Activated CD4-positive, alpha-beta T cell treated with anti-CD3 and anti-CD28 coated beads for 4 hours (primary cell): ENCODE measurements around the gene CELA3B.
A peak's percentile ranks its signal among the peaks of the same experiment; 100 is the strongest.
"Not testable (repeated sequence)": the region's sequence is repeated elsewhere in the genome, so short reads cannot be mapped to it uniquely, and the experiment has no call there.

Source experiments
- DNase-seq, 2 donors: peaks; one replicate each; pipeline ENCODE4 v3.0.0-alpha.2; 2020

The CELA3B gene

DNA sequence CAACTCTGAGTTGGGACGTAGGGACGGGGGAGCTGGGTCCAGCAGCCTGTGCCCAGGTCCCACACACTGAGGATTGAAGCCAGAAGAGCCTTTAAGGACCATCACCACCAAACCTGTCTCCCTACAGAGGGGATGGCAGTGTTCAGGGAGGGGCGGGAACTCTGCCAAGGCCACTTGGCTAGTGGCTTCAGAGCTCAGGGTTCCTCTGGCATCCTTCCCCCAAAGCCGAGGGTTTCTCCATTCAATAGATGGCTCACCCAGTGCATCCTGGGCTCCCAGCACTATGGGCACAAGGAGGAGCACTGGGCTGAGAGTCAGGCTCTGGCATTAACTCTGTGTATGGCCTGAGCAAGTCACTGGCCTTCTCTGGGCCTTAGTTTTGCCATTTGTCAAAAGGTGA is 4.4 kb downstream of the CELA3B start:
- not testable (repeated sequence) for DNase-seq

DNA sequence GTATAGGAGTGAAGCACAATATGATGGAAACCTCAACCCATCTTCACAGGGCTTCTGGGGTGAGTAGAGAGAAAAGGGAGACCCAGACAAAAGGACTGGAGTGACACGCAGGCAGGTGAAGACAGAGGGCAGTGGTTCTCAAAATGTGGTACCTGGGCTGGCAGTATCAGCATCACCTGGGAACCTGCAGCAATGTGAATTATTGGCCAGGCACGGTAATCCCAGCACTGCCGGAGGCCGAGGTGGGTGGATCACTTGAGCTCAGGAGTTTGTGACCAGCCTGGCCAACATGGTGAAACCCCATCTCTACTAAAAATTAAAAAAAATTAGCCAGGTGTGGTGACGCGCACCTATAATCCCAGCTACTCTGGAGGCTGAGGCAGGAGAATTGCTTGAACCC is 5.3 kb downstream of the CELA3B start:
- DNase-seq, result not testable (repeated sequence)

DNA sequence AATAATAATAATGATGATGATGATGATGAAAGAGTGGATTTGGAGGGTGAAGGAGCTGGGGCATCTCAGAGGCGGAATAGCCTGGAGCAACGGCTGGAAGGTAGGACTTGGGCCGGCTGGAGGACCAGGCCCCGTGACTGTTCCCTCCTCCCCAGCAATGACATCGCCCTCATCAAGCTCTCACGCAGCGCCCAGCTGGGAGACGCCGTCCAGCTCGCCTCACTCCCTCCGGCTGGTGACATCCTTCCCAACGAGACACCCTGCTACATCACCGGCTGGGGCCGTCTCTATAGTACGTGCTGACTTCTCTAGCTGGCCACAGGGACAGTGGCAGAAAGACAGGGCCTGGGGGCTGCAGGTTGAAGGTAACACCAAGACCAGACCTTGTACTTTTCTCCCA is 6.7 kb downstream of the CELA3B start:
- DNase-seq, result not testable (repeated sequence)

DNA sequence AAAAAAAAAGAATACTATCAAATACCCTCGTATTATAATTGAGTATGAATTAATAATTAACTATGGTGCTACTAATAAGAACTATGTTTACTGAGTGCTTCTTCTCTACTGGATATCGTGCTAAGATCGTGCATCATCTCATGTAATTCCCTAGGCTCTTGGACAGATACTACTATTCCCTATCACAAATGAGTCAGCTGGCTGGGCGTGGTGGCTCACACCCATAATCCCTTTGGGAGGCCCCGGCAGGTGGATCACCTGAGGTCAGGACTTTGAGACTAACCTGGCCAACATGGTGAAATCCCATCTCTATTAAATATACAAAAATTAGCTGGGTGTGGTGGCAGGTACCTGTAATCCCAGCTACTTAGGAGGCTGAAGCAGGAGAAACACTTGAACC is 9.1 kb downstream of the CELA3B start:
- not testable (repeated sequence) for DNase-seq

DNA sequence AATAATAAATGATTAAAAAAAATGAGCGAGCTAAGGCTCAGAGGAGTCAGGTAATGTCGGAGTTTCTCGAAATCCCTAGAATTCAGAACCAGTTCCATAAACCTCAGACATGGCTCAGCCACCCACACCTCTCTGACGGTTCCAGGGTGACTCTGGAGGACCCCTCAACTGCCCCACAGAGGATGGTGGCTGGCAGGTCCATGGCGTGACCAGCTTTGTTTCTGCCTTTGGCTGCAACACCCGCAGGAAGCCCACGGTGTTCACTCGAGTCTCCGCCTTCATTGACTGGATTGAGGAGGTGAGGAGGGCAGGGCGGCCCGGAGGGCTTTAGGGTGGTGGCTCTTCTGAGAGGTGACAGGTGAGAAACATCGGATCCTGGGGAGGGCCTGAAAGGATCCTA is 9.6 kb downstream of the CELA3B start:
- not testable (repeated sequence) for DNase-seq

DNA sequence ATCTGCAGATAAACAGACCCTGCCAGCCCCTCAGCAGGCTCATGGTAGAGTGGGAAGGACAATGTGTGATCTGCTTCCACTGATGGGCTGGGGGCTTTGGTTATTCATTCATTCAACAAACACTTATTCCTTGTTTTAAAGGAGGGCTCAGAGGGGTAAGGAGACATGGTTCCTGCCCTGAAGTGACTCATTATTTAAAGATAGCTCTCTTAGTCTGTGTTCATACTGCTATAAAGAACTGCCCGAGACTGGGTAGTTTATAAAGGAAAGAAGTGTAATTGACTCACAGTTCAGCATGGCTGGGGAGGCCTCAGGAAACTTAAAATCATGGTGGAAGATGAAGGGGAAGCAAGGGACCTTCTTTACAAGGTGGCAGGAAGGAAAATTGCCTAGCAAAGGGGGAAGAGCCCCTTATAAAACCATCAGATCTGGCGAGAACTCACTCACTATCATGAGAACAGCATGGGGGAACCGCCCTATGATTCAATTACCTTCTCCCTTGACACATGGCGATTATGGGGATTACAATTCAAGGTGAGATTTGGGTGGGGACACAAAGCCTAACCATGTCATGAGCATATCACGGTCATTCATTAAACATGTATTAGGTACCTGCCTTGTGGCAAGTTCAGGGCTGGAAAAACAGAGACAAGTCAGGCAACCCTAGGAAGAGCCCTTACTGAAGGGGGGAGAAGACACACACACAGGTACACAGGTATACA is 13.0 kb downstream of the CELA3B start:
- not testable (repeated sequence) for DNase-seq

DNA sequence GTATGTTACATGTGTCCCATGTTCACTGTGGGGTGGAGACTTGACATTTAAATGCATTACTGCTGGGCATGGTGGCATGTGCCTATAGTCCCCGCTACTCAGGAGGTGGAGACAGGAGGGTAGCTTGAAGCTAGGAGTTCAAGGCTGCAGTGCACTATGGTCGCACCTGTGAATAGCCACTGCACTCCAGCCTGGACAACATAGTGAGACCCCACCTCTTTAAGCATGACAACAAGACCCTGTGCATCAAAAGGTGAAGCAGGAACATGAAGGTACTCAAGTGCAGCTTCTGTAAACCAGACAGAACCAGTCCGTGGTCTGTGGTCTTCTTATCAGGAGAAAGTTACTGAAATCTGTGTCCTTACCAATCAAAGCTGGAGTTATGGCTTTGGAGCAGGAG is 15.4 kb downstream of the CELA3B start:
- DNase-seq, result not testable (repeated sequence)

DNA sequence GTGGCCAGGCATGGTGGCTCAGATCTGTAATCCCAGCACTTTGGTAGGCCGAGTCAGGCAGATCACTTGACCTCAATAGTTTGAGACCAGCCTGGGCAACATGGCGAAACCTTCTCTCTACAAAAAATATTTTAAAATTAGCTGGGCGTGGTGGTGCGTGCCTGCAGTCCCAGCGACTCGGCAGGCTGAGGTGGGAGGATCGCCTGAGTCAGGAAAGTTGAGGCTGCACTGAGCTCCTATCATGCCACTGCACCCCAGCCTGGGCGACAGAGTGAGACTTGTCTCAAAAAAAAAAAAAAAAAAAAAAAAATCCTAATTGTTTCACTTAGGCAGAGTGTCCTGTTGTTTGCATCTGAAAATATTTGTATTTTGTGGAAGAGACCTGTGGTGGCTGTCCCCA is 17.9 kb downstream of the CELA3B start:
- DNase-seq, result not testable (repeated sequence)

DNA sequence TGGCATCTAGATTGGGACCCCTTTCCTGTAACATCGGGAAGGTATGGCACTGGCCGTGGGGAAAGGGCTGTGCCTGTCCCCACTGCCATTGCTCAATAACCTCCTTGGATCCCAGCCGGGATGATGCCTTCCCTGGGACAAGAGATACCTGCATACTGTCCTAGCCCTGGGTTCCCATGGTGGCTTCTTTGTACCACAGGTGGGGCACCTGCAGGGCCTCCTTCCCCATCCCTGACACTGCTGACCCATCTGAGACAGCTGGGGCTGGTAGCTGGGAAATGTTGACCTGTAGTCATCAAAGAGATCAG is 19.8 kb downstream of the CELA3B start:
- DNase-seq, result not testable (repeated sequence)

DNA sequence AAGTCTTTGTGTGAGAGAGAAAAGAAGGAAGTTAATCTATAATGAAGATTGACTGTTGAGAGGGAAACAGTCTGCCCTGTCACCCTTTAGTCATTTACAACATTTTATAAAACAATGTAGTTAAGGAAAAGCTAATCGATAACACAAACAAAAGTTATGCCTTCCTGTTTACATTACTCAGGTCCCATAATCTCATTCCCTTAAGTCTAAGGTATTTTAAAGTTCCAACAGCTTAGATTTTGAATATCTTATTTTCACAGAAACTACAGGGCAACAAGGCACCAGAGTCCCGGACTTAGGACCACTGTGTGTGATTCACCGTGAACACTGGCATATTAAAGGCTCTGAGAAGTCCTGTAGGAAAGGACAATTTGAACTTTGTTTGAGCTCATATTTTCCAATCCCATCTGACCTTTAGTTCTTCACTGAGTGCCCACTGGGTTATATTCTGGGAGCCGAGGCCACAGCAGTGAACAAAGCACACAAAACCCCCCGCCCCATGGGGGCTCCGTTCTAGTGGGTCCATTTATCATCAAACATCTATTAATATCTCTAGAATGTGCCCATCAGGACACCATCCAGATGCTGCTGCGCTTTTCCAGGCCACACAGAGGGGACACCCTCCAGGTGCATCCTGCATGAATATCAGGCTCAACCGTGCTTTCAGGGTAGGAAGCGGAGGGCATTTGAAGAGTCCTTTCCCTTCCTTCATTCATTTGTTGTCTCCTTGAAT is 21.2 kb downstream of the CELA3B start:
- not testable (repeated sequence) for DNase-seq

DNA sequence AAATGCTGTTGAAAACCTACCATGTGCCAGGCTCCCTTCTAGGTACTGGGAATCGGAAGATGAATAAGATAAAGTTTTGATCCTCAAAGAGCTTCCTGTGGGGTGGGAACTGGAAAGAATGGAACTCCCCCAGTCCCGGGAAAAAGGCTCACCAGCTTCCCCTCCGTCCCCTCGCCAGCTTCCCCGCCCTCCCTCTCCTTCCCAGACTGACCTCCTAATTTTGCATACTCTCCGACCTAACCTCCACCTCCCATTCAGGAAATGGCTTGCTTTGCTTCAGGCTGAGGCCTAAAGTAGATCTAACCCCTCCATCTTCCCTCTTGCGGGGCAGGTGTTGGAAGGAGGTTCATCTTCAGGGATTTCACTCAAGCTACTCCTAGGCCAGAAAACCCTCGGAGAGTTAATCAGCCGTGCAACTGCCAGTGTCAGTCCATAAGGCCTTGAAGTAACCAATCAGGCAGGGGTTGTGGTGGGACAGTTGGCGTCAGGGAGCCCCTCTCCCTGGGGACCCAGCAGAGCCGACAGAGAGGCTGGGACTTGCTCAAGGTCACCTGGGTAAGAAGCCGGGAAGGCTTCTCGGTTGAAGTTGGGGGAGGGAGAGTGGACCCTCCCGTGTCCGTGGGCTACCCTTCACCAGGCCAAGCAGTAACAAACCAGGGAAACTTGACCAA is 21.9 kb downstream of the CELA3B start:
- DNase-seq, result not testable (repeated sequence)

DNA sequence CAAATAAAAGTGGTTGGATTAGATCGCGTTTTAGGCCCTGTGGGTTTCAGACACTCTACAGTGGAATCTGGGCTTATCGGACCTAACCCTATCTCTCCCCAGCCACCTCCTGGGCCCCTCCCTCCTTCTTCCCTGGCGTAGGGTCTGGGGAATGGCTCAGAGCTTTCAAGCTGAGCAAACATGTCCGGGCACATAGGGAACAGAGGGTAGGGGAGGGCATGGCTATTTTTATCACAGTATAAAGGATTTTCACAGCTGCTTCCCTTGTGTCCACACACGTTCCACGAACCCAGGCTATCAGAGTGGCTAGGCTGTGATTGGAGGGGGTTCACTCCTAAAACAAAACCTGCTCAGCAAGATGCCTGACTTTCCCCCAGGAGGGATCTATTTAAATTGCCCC is 22.8 kb downstream of the CELA3B start:
- DNase-seq, result not testable (repeated sequence)

DNA sequence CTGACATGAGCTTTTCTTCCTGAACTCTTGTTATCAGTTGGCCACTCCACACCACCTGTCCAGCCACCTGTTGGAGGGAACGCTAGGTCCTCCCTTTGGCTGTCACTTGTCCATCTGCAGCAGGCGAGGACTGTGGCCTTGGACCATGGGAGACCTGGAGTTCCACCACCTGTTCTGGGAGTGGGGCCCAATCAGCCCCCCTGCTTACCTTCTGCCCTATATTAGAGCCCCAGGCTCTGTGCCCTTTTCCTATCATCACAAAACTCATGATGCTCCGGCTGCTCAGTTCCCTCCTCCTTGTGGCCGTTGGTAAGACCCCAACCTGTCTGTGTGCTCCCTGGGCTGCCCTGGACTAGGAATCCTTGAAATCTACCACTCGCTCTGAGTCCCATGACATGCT is 24.6 kb downstream of the CELA3B start, which contains the start of gene CELA3A:
CELA3A (plus strand) TSS at position 249 of the 400 bp plus-strand sequence; CDS start at position 267, 18 bp downstream.
- DNase-seq, result no peak

DNA sequence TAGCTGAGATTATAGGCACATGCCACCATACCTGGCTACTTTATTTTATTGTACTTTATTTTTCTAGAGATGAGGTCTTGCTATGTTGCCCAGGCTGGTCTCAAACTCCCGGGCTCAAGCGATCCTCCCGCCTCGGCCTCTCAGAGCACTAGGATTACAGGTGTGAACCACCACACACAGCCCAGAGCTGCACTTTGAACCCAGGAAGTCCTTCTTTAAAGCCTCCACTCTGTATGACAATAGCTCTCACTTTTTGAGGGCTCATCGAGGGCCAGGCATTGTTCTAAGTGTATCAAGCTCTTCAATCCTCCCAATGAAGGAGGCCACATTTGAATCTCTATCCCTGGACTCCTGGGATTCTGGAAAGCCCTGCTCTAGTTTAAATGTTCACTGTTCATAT is 25.6 kb downstream of the CELA3B start:
- not testable (repeated sequence) for DNase-seq

DNA sequence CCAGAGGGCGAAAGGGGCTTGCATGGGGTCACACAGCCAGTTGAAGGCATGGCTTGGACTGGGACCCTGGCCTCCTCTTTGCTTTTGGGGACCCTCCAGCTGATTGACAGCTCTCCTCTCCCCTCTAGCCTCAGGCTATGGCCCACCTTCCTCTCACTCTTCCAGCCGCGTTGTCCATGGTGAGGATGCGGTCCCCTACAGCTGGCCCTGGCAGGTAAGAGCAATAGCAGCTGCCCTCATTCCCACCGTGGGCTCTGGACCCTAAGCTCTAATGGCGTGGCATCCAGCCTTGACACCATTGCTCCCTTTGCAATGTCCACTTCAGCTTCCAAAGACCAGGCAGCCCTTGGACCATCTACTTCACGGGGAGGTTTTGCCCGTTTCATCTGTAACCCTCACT is 26.1 kb downstream of the CELA3B start:
- DNase-seq, result not testable (repeated sequence)

DNA sequence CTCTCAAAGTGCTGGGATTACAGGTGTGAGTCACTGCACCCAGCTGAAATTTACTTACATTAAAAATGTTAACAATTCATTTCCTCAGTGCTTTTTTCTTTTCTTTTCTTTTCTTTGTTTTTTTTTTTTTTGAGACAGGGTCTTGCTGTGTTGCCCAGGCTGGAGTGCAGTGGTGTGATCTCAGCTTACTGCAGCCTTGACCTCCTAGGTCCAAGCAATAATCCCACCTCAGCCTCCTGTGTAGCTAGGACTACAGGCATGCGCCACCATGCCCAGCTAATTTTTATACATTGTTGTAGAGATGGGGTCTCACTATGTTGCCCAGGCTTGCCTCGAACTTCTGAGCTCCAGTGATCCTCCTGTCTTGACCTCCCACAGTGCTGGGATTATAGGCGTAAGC is 27.1 kb downstream of the CELA3B start:
- not testable (repeated sequence) for DNase-seq

DNA sequence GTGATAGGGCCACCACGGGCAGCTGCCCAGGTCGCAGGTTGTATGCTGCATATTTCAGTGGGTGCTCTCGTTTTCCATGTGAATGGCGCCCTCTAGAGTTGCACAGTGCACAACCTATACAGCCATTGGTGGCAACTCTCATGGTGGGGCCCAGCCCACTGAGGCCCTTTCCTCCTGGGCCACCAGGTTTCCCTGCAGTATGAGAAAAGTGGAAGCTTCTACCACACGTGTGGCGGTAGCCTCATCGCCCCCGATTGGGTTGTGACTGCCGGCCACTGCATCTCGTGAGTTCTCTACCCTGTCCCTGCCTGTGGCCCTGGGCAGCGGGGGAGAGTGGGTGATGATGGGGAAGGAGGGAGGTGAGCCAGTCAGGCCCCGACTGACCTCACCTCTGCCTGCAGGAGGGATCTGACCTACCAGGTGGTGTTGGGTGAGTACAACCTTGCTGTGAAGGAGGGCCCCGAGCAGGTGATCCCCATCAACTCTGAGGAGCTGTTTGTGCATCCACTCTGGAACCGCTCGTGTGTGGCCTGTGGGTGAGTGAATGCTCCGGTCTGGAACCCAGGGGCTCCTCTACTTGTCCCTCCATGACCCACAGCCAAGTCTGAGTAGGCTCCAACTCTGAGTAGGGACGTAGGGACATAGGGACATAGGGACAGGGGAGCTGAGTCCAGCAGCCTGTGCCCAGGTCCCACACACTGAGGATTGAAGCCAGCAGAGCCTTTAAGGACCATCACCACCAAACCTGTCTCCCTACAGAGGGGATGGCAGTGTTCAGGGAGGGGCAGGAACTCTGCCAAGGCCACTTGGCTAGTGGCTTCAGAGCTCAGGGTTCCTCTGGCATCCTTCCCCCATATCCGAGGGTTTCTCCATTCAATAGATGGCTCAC is 28.7 kb downstream of the CELA3B start:
- peak in 1 of 2 donors; percentile 8 for DNase-seq

DNA sequence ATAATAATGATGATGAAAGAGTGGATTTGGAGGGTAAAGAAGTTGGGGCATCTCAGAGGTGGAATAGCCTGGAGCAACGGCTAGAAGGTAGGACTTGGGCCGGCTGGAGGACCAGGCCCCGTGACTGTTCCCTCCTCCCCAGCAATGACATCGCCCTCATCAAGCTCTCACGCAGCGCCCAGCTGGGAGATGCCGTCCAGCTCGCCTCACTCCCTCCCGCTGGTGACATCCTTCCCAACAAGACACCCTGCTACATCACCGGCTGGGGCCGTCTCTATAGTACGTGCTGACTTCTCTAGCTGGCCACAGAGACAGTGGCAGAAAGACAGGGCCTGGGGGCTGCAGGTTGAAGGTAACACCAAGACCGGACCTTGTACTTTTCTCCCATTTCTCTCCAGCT is 29.9 kb downstream of the CELA3B start:
- DNase-seq, result not testable (repeated sequence)

DNA sequence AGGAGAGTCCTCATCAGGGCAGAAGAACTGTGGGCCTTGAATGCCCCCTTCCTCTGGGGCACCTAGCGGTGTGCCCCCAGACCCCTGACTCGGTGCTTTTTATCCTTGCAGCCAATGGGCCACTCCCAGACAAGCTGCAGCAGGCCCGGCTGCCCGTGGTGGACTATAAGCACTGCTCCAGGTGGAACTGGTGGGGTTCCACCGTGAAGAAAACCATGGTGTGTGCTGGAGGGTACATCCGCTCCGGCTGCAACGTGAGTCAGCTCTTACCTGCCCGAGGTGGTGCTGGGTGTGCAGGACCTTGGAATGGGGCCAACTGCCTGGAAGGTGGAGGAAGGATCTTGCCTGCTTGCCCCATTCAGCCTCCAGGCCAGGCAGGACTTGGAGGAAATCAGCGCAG is 30.4 kb downstream of the CELA3B start:
- DNase-seq, result not testable (repeated sequence)

DNA sequence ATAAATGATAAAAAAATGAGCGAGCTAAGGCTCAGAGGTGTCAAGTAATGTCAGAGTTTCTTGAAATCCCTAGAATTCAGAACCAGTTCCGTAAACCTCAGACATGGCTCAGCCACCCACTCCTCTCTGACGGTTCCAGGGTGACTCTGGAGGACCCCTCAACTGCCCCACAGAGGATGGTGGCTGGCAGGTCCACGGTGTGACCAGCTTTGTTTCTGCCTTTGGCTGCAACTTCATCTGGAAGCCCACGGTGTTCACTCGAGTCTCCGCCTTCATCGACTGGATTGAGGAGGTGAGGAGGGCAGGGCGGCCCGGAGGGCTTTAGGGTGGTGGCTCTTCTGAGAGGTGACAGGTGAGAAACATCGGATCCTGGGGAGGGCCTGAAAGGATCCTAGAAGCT is 32.7 kb downstream of the CELA3B start:
- DNase-seq, result not testable (repeated sequence)

DNA sequence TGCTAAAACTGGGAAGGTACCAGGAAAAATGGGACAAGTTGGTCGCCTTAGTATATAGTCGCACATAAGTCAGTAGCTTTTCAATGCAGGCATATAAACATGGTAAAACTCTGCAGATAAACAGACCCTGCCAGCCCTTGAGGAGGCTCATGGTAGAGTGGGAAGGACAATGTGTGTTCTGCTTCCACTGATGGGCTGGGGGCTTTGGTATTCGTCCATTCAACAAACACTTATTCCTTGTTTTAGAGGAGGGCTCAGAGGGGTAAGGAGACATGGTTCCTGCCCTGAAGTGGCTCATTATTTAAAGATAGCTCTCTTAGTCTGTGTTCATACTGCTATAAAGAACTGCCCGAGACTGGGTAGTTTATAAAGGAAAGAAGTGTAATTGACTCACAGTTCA is 35.9 kb downstream of the CELA3B start:
- not testable (repeated sequence) for DNase-seq

DNA sequence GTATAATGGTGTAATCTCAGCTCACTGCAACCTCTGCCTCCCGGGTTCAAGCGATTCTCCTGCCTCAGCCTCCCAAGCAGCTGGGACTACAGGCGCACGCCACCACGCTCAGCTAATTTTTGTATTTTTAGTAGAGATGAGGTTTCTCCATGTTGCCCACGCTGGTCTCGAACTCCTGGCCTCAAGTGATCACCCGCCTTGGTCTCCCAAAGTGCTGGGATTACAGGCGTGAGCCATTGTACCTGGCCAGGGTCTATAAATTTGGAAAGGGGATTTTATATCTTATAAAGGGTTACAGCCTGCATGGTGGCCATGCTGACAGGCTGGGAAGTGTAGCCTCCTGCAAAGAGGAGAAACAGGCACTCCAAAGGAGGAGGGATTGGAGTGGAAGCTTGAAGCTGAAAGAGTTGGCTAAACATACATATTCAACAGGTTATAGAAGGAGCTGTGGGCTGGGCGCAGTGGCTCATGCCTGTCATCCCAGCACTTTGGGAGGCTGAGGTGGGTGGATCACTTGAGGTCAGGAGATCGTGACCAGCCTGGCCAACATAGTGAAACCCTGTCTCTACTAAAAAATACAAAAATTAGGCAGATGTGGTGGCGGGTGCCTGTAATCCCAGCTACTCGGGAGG is 37.9 kb downstream of the CELA3B start:
- not testable (repeated sequence) for DNase-seq
